ENCODE data around the gene WAPL. TPM values are rescaled to one million over a fixed set of nuclear protein-coding genes. Genes with fewer than 3 reads are reported as not detected.

WAPL gene
- total and polyA plus RNA-seq, 2 of the 13 experiments (the other 11 are each of a cell fraction or from before 2014, with no cell fraction given) = 13.2 to 43.5 TPM

GRCh38 chr10:86521678-86522509, at the start of gene WAPL (continued):
- TF ChIP-seq NR2F2 (IDR thresholded peaks at IDR 0.05; ENCODE audit: borderline replicate concordance, low read depth) (no peak; the same call in 1 of the 2 replicates), CBX2 (IDR thresholded peaks at IDR 0.05; ENCODE audit: low read depth, low read length) (no peak), CBX2 (CRISPR knock-in tag; IDR thresholded peaks at IDR 0.05; ENCODE audit: low read depth) (no peak), DR1 (CRISPR knock-in tag; IDR thresholded peaks at IDR 0.05) (peak; percentile 54; the same call in 1 of the 2 replicates), CEBPG (CRISPR knock-in tag; IDR thresholded peaks at IDR 0.05) (no peak), GTF3A (CRISPR knock-in tag; conservative IDR thresholded peaks at IDR 0.05) (no peak; the same call in 1 of the 2 replicates), ZNF749 (CRISPR knock-in tag; IDR thresholded peaks at IDR 0.05; ENCODE audit: borderline replicate concordance) (peak; percentile 54; the same call in 1 of the 2 replicates), THRA (CRISPR knock-in tag; IDR thresholded peaks at IDR 0.05; ENCODE audit: borderline replicate concordance) (no peak), MZF1 (CRISPR knock-in tag; IDR thresholded peaks at IDR 0.05; ENCODE audit: borderline replicate concordance) (no peak), MBD4 (IDR thresholded peaks at IDR 0.05; ENCODE audit: borderline replicate concordance, low read length) (no peak), KLF11 (CRISPR knock-in tag; IDR thresholded peaks at IDR 0.05) (no peak), IRF2 (CRISPR knock-in tag; IDR thresholded peaks at IDR 0.05) (peak; percentile 90), KDM1A (CRISPR knock-in tag; IDR thresholded peaks at IDR 0.05) (no peak), NFATC3 (CRISPR knock-in tag; IDR thresholded peaks at IDR 0.05) (no peak), HNF1B (CRISPR knock-in tag; IDR thresholded peaks at IDR 0.05) (no peak), ZNF704 (CRISPR knock-in tag; IDR thresholded peaks at IDR 0.05; ENCODE audit: borderline replicate concordance) (peak; percentile 69; the same call in 1 of the 2 replicates), ZNF460 (CRISPR knock-in tag; IDR thresholded peaks at IDR 0.05; ENCODE audit: borderline replicate concordance) (no peak), ATF6 (CRISPR knock-in tag; conservative IDR thresholded peaks at IDR 0.05) (no peak), ZNF614 (CRISPR knock-in tag; IDR thresholded peaks at IDR 0.05; ENCODE audit: borderline replicate concordance) (no peak), DNMT1 (CRISPR knock-in tag; IDR thresholded peaks at IDR 0.05) (no peak; the same call in 1 of the 2 replicates), MYNN (CRISPR knock-in tag; IDR thresholded peaks at IDR 0.05; ENCODE audit: low read depth) (no peak), MED8 (CRISPR knock-in tag; IDR thresholded peaks at IDR 0.05; ENCODE audit: insufficient replicate concordance) (peak; percentile 70)
